GM18499 (cell line): ENCODE measurements around the gene LUZP4.
"Not testable (repeated sequence)": the region's sequence is repeated elsewhere in the genome, so short reads cannot be mapped to it uniquely, and the experiment has no call there.

Experiments
- ATAC-seq: cut with Tn5 transposase; IDR thresholded peaks from one replicate; pipeline ENCODE4 v1.9.1; 2021; ENCODE audit warnings: moderate number of reproducible peaks; ENCODE audit not compliant: insufficient read depth, unreplicated experiment

The LUZP4 gene

DNA sequence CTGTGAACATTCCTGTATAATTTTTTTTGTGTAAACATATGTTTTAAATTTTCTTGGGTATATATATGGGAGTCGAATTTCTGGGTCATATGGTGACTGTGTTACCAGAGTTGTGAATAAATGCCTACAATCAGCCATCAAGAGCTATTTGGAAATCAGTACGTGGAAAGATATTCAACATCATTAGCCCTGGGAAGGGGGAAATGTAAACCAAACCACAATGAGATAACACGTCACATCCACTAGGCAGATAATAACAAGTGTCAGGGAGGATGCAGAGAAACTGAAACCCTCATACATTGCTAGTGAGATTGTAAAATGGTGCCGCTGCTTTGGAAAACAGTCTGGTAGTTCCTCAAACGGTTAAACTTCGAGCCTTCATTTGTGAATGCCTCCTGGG, 43.9 kb downstream of the LUZP4 start:
- ATAC-seq, result no peak

GRCh38 chrX:115337491-115338144, 48.1 kb downstream of the LUZP4 start:
- ATAC-seq, result no peak

DNA sequence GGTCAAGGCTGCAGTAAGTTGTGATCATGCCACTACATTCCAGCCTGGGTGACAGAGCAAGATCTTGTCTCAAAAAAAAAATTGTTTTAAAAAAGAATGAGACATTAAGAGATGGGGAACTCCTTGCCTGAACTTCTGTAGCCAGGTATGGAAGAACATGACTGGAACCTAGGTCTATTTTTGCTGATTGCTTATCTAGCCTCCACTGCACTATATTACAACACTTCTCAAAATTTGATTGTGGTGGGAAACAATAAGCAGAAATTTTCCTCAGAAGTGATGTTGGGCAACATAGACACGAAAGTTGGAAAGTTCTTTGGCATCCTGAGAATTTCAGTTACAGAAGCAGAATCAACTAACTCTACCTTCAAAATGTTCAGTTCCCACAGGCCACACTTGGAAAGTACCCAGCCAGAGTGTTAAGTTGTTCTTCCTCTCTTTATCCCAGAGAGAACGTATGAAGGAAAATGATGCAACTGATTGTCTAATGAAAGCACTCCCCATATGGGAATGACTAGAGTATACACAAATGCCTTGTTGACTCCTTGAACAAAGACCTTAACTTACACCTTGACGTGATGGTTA, 50.0 kb downstream of the LUZP4 start:
- ATAC-seq, result no peak

DNA sequence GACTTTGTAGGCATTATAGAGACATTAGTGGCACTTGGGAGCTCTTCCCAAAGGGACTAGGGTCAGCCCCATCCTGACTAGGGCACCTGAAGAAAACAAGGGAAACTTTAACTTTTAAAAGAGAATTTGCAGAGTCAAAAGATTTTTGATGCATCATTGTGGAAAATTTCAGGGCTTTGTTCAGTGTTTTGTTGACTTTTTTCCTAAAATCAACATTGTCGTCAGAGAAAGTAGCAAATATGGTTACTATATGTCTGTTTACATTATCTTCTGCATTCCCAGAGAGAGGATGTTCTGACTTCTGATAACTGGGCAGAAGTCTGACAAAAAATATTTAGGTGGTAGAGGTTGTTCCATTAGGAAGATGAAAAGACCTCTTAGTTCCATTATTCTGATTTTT, 51.9 kb downstream of the LUZP4 start:
- ATAC-seq, result no peak

- no peak for ATAC-seq
Observed at GRCh38 chrX:115344885-115345614, 55.5 kb downstream of the LUZP4 start.

DNA sequence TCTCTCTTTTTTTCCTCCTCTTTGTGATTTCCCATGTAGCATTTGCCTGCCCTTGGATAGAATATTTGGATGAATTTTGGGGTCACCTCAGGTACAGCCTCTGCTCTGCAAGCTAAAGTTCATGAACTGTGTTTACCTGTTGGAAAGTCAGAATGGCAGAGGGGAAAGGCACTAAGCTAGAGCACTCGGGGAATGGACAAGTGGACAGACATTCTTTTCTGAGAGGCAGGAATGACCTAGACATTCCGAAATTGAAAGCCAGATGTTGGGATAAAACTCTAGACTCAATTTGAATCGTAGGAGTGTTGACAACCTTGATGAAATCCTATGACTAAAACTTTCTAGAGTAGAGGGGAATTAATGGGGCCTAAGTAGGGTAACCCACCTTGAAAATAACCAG, 56.1 kb downstream of the LUZP4 start:
- no peak for ATAC-seq

GRCh38 chrX:115346738-115347137, 57.2 kb downstream of the LUZP4 start:
- not testable (repeated sequence) for ATAC-seq

- ATAC-seq, result no peak
Observed at GRCh38 chrX:115348446-115349225, 59.1 kb downstream of the LUZP4 start.

GRCh38 chrX:115350711-115351381, 61.3 kb downstream of the LUZP4 start:
- ATAC-seq, result no peak

GRCh38 chrX:115356369-115356768, 66.9 kb downstream of the LUZP4 start:
- no peak for ATAC-seq
